OCI-LY1 (cell line): Measurements from ENCODE around the gene UMAD1.

Experiments used
- H2AFZ ChIP-seq: fragments of 200-600 bp; sonication (generic), shearing (Covaris generic); 2 replicates; pipeline ENCODE4 v1.6.0; 2014; ENCODE audit warnings: antibody characterized with exemption, mild to moderate bottlenecking, low read length
- H3F3A ChIP-seq: fragments of 200-600 bp; sonication (generic), shearing (Covaris generic); 2 replicates; pipeline ENCODE4 v1.6.0; 2014; ENCODE audit warnings: mild to moderate bottlenecking, antibody characterized with exemption, low read length, moderate library complexity; ENCODE audit not compliant: insufficient read depth
- H3K27ac ChIP-seq: fragments of 200-600 bp; sonication (generic); 2 replicates; pipeline ENCODE4 v1.5.1; 2014; ENCODE audit warnings: low read length, mixed run types, mild to moderate bottlenecking, low read depth; ENCODE audit not compliant: poor library complexity, severe bottlenecking
- H3K27me3 ChIP-seq: fragments of 200-600 bp; sonication (generic); 2 replicates; pipeline ENCODE4 v1.6.0; 2014; ENCODE audit warnings: antibody characterized with exemption, mild to moderate bottlenecking, low read length, moderate library complexity; ENCODE audit not compliant: insufficient read depth
- H3K36me3 ChIP-seq: fragments of 200-600 bp; sonication (generic); 2 replicates; pipeline ENCODE4 v1.6.1; 2014; ENCODE audit warnings: mild to moderate bottlenecking, antibody characterized with exemption, low read length, moderate library complexity, mixed read lengths; ENCODE audit not compliant: insufficient read depth
- H3K4me1 ChIP-seq: fragments of 200-600 bp; sonication (generic); 2 replicates; pipeline ENCODE4 v1.5.1; 2014; ENCODE audit warnings: mild to moderate bottlenecking, low read length, moderate library complexity; ENCODE audit not compliant: insufficient read depth, severe bottlenecking
- H3K4me2 ChIP-seq: fragments of 200-600 bp; sonication (generic), shearing (Covaris generic); 2 replicates; pipeline ENCODE4 v1.6.1; 2014; ENCODE audit warnings: low read length
- H3K4me3 ChIP-seq: fragments of 200-600 bp; sonication (generic); 2 replicates; pipeline ENCODE4 v1.5.1; 2014; ENCODE audit warnings: low read length, low read depth, mild to moderate bottlenecking, mixed read lengths; ENCODE audit not compliant: poor library complexity, severe bottlenecking
- H3K79me2 ChIP-seq: fragments of 200-600 bp; shearing (Covaris generic); 2 replicates; pipeline ENCODE4 v1.6.1; 2016; ENCODE audit warnings: mixed run types, low read length, mixed read lengths; ENCODE audit not compliant: insufficient read depth
- H3K9ac ChIP-seq: fragments of 200-600 bp; sonication (generic), shearing (Covaris generic); 2 replicates; pipeline ENCODE4 v1.6.1; 2014; ENCODE audit warnings: mild to moderate bottlenecking, low read length, mixed read lengths
- H3K9me2 ChIP-seq: fragments of 200-600 bp; sonication (generic), shearing (Covaris generic); 2 replicates; pipeline ENCODE4 v1.6.1; 2014; ENCODE audit warnings: low read depth, mild to moderate bottlenecking, low read length, mixed read lengths
- H3K9me3 ChIP-seq: fragments of 200-600 bp; shearing (Covaris generic); 2 replicates; pipeline ENCODE4 v1.6.1; 2014; ENCODE audit warnings: low read length, mixed read lengths
- H4K20me1 ChIP-seq: fragments of 200-600 bp; sonication (generic), shearing (Covaris generic); 2 replicates; pipeline ENCODE4 v1.6.0; 2016; ENCODE audit warnings: mild to moderate bottlenecking, low read length; ENCODE audit not compliant: insufficient read depth
- EZH2 ChIP-seq: fragments of 200-600 bp; sonication (generic), shearing (Covaris generic); IDR thresholded peaks from 2 replicates; pipeline ENCODE4 v1.8.0; 2017; ENCODE audit warnings: borderline replicate concordance, mixed run types, mild to moderate bottlenecking, antibody characterized with exemption, low read length, moderate library complexity, mixed read lengths
- TF ChIP-seq, protein P1 (sequence below): fragments of 200-600 bp; sonication (generic), shearing (Covaris generic); IDR thresholded peaks from 2 replicates; pipeline ENCODE4 v1.5.1; 2017; ENCODE audit warnings: mild to moderate bottlenecking, antibody characterized with exemption, low read length, moderate library complexity, mixed read lengths

Gene UMAD1

DNA sequence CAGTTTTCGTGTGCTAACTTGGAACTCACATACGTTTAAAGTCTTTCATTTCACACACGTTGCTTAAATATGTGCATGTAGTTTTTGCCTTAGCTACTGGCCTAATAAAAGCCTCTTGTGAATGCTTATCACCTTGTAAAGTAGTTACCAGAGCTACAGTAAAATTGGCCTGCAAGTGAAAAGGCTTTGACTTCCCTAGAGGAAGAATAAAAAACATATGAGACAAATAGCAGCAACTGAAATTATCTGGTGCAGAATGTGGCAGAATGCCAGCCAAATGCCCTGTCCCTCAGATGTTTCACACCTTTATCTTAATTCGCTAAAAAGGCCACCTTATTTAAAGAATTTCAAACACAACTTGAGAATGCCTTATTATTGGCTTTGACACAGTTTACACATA lies 105.9 kb downstream of the UMAD1 start:
- Histone ChIP-seq H3K4me3 (no peak overlapping the region), H4K20me1 (no peaks in the 10 kb centered on the region), H3K4me1 (peaks cover 18% of the 10 kb centered on the region), H3K9ac (no peak overlapping the region), H3K36me3 (no peaks in the 10 kb centered on the region), H3K79me2 (no peaks in the 10 kb centered on the region), H3K9me2 (no peaks in the 10 kb centered on the region), H3K27ac (peak overlapping the region; percentile 16), H3F3A (no peaks in the 10 kb centered on the region), H3K9me3 (no peaks in the 10 kb centered on the region), H2AFZ (no peak overlapping the region), H3K4me2 (no peak overlapping the region), H3K27me3 (no peaks in the 10 kb centered on the region)
- TF ChIP-seq, protein P1, sequence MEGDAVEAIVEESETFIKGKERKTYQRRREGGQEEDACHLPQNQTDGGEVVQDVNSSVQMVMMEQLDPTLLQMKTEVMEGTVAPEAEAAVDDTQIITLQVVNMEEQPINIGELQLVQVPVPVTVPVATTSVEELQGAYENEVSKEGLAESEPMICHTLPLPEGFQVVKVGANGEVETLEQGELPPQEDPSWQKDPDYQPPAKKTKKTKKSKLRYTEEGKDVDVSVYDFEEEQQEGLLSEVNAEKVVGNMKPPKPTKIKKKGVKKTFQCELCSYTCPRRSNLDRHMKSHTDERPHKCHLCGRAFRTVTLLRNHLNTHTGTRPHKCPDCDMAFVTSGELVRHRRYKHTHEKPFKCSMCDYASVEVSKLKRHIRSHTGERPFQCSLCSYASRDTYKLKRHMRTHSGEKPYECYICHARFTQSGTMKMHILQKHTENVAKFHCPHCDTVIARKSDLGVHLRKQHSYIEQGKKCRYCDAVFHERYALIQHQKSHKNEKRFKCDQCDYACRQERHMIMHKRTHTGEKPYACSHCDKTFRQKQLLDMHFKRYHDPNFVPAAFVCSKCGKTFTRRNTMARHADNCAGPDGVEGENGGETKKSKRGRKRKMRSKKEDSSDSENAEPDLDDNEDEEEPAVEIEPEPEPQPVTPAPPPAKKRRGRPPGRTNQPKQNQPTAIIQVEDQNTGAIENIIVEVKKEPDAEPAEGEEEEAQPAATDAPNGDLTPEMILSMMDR, result no peak

DNA sequence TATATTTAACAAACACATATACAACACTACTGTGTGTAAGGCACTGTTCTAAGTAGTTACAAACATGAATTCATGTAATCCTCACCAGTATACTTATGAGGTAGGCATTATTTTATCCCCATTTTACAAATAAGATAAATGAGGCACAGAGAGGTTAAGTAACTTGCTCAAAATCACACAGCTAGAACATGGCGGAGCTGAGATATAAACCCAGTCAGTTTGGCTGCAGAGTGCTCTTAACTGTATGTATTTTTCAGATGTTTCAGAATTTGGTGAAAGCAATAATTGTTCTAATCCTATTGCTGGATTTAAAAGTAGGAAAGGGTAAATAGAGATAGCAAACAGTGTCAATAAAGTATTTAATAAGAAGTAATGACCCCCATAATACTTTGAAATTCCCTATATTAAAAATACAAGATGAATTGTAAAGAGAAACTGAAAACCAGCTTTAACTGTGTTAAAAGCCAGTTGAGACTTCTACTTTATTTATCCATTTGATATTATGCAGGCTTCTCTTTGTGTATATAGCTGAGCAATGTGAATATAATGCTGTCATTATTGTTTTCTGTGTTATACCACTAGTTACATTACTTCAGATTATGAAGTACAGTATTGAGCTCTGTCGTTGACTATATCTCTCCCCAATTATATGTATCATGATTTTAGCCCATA lies 110.2 kb downstream of the UMAD1 start:
- TF ChIP-seq, protein P1, result no peak
- TF ChIP-seq EZH2, result no peak
- H3K27ac ChIP-seq, result no peak overlapping the region
- no peaks in the 10 kb centered on the region for H3K79me2 ChIP-seq
- no peaks in the 10 kb centered on the region for H3K9me3 ChIP-seq
- H4K20me1 ChIP-seq, result no peaks in the 10 kb centered on the region
- no peak overlapping the region for H3K4me2 ChIP-seq
- H3K9me2 ChIP-seq, result no peaks in the 10 kb centered on the region
- H3F3A ChIP-seq, result no peaks in the 10 kb centered on the region
- no peaks in the 10 kb centered on the region for H3K36me3 ChIP-seq
- peaks cover 11% of the 10 kb centered on the region for H3K4me1 ChIP-seq
- no peak overlapping the region for H3K9ac ChIP-seq
- H3K4me3 ChIP-seq, result no peak overlapping the region
- no peaks in the 10 kb centered on the region for H3K27me3 ChIP-seq
- no peak overlapping the region for H2AFZ ChIP-seq

DNA sequence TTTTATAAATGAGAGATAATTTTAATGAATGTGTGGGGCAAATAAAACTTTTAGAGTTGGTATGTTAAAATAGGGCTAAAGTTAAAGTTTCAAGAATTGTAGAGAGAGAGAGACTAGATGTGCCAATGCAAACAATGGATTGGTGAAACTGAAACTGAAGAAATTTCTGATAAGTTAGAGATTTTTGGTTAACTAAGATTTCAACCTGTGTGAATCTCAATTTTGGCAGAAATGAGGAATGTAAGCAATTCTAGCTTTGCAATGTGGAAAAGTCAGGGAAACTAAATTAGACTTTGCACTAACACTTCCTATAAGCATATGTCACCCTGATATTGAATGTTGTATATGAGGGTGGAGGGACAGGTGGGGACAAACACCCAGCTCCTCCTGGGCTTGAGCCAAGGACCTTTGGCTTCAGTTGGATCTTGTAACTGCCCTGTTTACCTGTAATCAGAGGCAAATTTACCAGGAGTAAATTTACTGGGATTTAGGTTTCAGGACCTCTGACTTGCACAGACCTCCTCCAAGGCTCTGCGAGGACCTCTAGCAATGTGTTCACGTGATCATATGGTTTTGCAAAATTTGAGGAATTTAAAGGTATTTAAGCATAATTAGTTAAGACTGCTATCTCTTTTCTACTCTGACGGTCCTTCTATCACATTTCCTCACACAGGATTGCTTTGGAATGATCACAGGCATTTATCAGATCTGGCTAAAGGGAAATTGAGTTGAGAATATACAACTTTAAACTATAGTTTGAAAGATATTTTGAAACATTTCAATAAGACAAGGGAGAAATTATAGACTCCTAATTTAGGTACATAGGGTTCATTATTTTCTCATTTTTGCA lies 110.9 kb downstream of the UMAD1 start:
- no peaks in the 10 kb centered on the region for H3K36me3 ChIP-seq
- H3F3A ChIP-seq, result no peaks in the 10 kb centered on the region
- TF ChIP-seq, protein P1, result no peak
- no peak for TF ChIP-seq EZH2
- H3K9me2 ChIP-seq, result no peaks in the 10 kb centered on the region
- no peaks in the 10 kb centered on the region for H3K79me2 ChIP-seq
- peaks cover 4% of the 10 kb centered on the region for H3K4me1 ChIP-seq
- H3K4me3 ChIP-seq, result no peak overlapping the region
- no peaks in the 10 kb centered on the region for H4K20me1 ChIP-seq
- H3K27ac ChIP-seq, result no peak overlapping the region
- H3K27me3 ChIP-seq, result no peaks in the 10 kb centered on the region
- no peak overlapping the region for H2AFZ ChIP-seq
- H3K4me2 ChIP-seq, result no peak overlapping the region
- H3K9ac ChIP-seq, result no peak overlapping the region
- H3K9me3 ChIP-seq, result no peaks in the 10 kb centered on the region
